ENCODE results near the gene ATXN7. TPM values are rescaled to one million over a fixed set of nuclear protein-coding genes. Genes with fewer than 3 reads are reported as not detected.

Gene ATXN7
- polyA plus RNA-seq, 4 donors = 13.7 to 34.7 (median 22.2) TPM

DNA sequence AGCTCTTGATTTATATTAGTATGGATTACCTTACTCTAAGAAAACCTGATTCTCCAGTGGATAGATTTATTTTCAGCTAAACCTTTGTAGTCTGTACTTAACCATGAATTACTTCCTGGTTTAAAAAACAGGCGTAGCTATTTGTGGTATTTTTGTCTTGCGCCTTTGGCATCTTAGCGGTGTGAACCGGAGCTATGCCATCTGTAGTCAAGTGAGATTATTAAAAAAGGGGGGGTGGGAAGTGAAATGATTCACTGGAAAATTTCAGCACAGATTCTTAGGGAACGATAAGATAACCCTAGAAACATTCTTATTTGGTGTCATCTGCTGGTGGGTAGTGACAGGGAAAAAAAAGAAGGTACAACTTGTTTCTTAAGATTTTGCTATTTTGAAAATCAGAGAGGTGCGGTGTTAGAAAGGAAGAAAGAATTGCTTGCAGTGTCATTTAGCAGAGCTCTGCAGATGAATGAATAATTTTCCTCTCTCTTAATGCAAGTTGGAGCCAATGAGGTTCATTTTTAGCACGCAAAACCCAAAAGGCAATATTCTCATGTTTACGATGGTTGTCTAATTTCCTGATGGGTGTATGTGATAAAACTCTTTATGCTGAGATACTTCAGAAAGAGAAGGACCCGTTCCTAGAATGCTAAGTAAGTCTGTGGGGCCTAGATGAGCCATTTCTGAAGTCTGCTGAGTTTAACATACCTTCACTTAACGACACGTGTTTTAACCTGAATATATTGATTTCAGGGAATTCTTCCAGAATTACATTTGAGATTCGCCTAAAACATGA lies 115.6 kb downstream of the ATXN7 start:
- no peak for DNase-seq (ENCODE audit: low read depth in 4 of 4, low spot score in 2 of 4)

DNA sequence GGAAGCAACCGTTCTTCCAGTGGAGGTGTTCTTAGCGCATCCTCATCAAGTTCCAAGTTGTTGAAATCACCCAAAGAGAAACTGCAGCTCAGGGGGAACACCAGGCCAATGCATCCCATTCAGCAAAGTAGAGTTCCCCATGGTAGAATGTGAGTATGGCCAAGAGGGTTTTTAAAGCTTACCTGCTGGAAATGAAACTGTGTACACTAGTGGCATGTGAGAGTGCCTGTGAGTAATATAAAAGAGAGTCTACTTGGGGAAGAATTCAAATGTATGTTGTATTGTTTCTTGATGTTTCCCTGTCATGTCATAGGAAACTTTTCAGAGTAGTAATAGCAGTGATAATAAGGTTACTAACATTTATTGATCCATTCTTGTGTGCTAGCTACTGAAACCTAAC lies 116.4 kb downstream of the ATXN7 start:
- DNase-seq (ENCODE audit: low read depth in 4 of 4, low spot score in 2 of 4) = no peak

DNA sequence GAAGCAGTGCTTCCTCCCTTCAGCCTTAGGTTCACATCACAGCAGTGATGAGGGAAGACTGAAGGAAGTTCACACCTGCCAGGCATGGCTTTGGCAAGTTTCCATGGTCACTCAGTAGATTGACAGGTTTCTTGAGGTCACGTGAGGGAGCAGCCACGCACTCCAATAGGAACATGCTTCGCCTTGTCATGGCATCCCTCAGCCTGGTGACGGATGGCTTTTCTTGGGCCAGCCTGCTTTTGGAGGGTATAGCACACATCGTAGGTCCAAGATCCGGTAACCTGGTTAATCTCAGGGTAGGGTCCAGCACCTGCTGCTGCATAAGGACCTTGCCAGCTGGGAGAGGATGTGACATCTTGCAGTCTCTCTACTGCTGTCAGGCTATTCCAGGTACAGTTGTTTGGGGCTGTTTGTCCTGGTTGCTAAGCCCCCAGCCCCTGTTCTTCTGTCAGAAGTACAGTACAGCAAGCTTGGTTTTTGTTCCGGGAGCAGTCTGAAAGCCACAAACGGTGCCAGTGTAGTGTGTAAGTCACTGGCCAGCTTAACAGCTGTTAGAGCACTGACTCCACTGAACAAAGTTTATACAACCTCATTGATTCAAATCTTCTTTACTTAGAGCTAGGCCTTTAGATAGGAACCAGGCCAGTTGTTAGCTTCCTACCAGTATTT lies 117.3 kb downstream of the ATXN7 start:
- DNase-seq (ENCODE audit: low read depth in 4 of 4, low spot score in 2 of 4) = no peak

DNA sequence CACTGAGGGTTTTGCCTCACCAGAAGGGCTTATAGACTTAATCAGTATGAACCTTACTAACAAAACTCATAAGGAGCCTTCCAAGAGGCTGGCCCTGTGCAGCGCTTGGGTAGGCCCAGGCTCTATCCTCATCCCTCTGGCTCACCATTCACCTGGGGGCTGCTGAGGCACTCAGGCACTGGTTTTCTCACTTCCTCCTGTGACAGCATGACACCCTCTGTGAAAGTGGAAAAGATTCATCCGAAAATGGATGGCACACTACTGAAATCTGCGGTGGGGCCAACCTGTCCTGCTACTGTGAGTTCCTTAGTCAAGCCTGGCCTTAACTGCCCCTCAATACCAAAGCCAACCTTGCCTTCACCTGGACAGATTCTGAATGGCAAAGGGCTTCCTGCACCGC lies 118.3 kb downstream of the ATXN7 start:
- DNase-seq (ENCODE audit: low read depth in 4 of 4, low spot score in 2 of 4) = no peak

DNA sequence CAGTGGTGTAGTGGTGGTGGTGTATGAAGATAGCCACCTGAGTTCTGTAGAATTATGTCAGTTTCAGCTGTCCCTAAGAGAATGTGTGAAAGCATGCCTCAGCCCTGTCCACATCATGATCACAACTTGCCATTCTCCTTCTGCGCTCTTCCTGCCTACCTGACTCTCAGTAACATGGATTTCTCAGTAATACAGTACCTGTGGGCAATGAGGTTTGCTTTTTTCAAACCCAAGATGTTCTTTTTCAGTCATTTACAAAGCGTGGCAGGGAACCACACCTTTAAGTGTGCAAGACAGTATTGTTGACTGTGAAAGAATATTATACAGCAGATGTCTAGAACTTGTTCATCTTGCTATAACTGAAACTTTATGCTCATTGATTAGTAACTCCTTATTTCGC lies 120.7 kb downstream of the ATXN7 start:
- no peak for DNase-seq (ENCODE audit: low read depth in 4 of 4, low spot score in 2 of 4)

DNA sequence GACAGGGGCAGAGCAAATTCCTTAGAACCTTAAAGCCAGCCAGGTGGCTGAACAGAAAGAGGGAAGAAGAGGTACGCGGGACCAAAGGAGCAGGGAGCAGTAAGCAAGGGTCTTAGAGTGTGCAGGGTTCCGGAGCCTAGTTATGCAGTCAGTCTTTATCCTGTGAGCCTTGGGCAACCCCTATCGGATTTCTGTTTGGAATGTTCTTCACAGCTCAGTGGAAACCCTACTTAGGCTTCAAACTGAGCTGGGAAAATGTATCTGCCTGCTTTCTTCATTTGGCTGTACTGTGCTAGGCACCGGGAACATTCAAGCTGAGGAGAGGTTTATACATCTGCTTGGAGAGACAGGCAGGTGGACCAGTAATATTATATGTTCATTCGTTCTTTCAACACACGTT lies 122.5 kb downstream of the ATXN7 start:
- DNase-seq (ENCODE audit: low read depth in 4 of 4, low spot score in 2 of 4) = peak in 1 of 4 donors; percentile 54

DNA sequence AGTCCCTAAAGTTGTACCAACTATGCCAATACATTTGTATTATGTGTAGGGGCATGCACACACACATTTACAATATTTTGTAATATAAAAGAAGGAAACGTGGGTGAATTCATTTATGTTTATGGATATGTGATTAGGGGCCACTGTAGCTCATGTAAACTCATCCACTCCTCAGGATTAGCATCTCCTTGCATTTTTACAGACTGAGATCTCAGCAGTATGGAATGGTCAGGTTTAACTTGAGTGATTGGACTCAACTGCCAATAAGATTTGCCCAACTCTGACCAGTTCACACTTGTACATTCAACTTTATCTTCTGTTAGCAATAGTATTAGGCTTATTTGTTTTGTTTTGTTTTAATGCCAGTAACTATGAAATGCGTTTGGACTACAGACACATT lies 123.2 kb downstream of the ATXN7 start:
- DNase-seq (ENCODE audit: low read depth in 4 of 4, low spot score in 2 of 4) = no peak

DNA sequence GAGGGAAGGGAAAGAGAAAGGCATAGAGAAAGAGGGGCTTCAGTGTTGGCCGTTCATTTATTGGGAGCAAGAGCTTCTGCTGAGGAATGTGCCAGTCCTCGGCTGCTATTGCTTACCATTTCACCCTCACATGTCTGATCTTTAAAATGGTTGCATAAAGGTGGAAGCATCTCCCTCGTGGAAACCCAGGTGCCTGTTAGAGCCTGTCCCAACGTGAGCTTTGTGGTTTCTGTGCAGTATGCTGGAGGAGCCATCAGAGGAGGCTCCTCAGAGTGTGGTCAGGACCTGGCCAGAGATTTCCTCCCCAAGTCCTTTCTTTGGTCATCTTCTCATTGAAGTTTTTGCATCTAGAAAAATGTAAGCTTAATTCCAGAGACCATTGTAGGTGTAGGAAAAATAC lies 125.3 kb downstream of the ATXN7 start:
- DNase-seq (ENCODE audit: low read depth in 4 of 4, low spot score in 2 of 4) = no peak

DNA sequence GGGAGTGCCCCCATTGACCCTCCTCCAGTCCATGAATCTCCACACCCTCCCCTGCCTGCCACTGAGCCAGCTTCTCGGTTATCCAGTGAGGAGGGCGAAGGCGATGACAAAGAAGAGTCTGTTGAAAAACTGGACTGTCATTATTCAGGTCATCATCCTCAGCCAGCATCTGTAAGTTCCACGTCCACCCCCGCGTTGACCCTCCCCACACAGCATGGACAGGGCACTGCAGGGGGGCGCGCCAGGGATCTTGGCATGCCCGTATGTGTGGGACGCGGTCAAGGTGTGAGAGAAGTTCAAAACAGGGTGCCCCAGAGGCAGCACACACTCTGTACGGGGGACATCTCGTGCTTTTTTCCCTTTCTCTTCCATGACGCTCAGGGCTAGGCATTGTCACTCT lies 126.5 kb downstream of the ATXN7 start:
- DNase-seq (ENCODE audit: low read depth in 4 of 4, low spot score in 2 of 4) = no peak

DNA sequence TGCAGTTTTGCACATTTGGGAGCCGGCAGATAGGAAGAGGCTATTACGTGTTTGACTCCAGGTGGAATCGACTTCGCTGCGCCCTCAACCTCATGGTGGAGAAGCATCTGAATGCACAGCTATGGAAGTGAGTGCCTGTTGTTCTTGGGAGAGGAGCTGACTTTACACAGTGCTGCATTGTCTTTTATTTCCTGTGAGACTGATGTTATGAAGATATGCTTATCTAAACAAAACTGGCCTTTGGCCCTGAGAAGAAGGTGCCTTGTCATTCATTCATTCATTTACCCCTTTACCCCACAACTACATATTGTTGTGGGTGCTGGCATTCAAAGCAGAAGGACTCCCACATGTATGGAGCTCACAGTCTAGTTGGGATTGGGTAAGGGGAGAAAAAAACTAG lies 127.1 kb downstream of the ATXN7 start:
- no peak for DNase-seq (ENCODE audit: low read depth in 4 of 4, low spot score in 2 of 4)

DNA sequence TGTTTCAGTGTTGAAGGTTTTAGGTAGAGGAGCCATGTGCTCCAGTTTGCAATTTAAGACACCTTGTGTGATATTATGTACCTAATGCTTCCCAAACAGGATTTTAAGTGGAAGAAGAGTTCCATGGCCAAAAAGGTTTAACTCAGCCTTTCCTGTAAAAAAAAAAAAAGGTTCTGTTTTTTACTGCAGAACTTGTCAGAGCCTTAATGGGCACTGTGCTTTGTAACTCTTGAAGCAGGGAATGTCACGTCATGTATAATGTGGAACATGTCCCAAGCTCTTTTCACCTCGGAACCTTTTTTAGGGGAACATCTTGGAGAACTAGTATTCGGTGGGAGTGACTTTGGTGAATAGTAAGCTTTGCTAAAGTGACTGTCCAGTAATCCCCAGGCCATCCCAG lies 128.0 kb downstream of the ATXN7 start:
- no peak for DNase-seq (ENCODE audit: low read depth in 4 of 4, low spot score in 2 of 4)

DNA sequence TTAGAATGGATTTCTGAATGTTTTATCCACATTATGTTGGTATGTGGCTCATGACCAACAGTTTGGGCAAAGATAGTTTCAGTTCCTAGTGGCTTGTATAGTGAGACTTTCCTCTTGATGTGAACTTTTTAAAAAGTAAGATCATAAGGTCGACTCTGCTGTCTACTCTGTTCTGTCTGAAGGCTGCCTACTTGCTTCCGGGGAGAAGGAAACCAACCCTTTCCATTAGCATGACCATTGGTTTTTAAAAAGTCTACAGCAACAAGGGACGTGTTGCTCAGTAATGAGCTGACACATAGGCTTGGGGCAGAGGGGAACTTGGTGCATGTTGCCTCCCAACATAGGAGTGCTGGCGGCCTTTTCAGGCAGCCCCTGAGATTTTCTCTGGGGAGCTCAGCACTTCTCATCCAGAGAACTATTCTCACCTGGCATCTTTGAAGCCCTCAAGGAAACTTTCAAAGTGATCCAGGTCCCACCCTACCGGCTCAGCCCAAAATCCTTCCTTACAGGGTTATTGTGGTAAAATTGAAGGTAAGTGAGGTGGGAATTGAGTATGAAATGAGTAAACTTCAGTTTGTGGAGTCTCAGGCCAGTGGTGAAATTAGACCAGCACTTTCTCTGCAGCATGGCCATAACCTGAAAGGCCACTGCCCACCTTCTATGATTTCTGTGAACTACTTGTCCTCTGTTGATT lies 129.0 kb downstream of the ATXN7 start:
- no peak for DNase-seq (ENCODE audit: low read depth in 4 of 4, low spot score in 2 of 4)

DNA sequence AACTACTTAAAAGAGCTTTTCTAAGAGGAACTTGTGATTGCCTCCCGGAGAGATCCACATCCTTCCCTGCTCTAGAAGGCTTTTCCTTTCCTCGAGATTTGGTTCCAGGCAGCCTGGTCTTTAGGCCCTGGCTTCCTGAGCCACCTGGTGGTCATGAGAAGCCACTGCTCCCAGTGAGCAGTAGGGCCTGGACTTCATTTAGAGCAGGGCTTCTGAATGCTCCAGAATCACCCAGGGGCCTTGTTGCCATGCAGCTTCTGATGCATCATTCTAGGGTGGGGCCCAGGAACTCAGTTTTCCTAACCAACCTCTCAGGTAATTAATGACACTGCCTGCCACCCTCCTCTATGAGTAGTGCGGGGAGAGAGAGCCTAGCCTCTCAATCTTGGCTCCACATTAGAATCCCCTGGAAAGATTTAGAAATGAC lies 130.0 kb downstream of the ATXN7 start:
- peak in 2 of 4 donors; percentile 20 to 59 for DNase-seq (ENCODE audit: low read depth in 4 of 4, low spot score in 2 of 4)

DNA sequence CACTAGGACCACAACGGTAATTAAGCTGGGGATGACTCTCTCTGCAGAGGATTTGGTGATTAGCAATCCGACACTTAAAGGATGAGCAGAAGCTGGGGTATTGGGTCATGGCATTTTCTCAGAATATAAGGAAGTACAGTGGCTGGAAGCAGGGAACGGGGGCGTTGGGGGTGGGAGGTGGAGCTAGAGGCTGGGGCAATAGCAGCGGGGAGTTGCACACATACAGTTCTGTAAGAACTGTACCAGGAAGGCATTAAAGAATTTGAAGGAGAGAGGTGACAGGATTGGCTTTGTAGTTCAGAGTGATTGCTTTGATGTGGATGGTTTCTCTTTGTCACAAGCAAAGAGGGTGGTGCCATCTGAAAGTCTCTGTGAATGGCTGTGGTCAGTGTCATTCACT lies 131.4 kb downstream of the ATXN7 start:
- DNase-seq (ENCODE audit: low read depth in 4 of 4, low spot score in 2 of 4) = no peak

DNA sequence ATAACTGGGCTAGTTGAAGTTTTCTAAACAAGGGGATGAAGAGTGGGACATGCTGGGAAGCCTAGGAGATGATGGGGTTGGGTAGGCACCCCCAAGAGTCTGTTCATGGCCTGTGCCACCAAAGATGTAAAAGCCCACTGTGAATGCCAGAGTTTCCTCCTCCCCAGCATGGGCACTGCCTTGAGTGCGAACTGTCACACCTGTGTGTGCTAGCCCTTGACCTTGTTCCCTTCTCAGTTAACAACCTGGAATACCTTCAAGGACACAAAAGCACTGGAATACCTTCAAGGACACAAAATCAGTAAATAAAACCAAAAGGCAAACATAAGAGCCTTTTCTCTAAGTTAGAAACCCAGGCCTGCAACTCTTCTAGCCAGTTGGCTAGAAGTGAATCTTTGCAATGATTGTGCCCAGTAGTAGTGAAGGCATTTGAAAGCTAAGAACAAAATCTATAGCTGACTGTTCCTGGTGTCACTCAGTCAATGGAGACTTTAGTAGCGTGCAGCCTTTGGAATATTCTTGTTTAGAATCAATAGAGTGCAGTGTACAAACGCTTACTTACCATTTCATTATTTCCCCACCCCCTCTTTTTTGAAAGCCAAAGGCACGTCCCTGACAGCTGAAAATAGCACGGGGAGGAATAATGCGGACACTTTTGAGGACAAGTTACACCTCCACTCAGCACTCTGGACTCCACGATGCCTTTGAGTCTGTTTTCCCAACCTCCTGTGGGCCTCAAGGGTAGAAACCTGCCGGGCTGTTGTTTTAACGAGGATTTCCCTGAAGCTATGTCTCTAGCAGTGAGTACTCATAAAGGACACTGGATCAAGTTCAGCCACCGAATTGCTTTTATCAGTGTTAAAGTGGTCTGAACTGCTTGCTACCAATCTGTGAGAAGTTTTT lies 135.4 kb downstream of the ATXN7 start:
- DNase-seq (ENCODE audit: low read depth in 4 of 4, low spot score in 2 of 4) = no peak

DNA sequence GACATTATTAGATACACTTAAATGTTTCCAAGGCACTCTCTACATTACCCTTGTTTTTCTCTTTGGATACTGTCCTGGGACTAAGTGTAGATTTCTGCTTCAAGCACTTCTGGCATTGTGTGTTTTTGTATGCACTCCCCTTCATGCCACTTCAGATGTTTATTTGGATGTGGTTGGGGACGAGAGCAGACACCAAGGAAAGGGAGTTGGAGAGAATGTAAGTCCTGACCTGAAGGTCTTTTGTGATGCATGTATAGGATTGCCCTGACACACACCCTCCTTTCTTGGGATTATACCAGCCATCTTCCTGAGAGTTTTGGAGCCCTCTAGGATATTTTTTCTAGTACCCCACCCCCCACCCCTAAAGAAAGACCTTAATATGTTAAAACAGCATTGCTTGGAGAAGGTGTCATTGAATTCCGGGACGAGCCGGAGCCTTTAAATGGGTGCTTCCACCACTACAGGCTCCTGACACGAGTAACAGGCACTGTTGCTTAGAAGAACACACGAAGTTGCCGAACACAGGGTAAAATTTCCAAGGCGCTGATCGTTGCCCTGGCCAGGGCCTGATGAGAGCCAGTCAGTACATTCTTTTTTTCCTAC lies 136.9 kb downstream of the ATXN7 start:
- no peak for DNase-seq (ENCODE audit: low read depth in 4 of 4, low spot score in 2 of 4)

DNA sequence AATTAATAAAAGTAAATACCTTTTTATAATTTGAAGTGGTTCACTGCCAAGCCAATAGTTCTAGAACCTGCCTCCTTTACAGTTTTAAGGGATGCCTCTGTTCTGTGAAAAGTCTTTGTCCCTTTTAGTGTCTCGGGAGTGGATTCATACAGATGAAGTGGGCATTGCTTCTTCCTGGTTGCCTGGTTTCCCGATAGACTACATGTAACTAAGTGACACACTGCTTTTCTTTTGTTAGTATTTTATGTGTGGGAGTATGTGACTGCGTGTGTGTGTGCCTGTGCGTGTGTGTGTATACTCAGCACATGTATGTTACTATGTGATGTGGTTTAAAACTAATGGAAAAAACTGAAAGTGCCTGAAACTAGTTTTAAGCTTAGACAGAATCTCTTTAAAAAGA lies 138.6 kb downstream of the ATXN7 start:
- DNase-seq (ENCODE audit: low read depth in 4 of 4, low spot score in 2 of 4) = no peak

DNA sequence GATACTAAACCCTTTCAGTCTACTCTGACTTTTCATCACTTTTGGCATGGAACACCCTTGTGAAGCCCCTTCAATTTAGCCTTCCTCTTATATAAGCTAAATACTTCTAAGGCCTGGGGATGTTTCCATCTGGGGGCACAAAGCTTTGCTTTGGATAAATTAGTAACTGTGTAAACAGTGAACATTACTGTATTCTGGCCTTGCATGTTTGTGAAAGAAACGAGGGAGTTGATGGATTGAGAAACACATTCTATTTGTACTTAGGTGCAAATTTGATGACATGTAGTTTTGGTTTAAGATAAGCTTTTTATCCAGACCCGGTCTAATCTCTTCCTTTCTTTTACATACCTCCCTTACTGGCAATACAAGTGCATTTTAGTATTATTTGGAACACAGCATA lies 139.9 kb downstream of the ATXN7 start:
- DNase-seq (ENCODE audit: low read depth in 4 of 4, low spot score in 2 of 4) = no peak

DNA sequence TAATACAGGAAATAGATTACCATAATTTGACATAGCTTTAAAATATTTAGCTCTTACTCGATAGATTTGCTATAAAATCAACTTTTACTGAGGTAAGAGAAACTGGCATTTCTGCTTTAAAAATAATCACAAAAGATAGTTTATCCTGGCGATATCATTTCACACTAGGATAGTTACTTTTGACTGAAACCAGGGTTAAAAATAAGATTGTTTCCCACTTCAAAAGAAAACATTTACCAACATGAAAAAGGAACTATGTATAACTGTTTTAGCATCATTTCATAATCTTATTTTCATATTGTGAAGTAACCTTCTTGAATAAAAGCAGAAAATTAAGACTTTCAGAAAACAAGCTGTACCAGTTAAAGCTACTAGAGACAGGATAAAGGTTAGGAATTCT lies 144.3 kb downstream of the ATXN7 start:
- DNase-seq (ENCODE audit: low read depth in 4 of 4, low spot score in 2 of 4) = no peak
